ENCODE results near the gene CBX3.

DNA sequence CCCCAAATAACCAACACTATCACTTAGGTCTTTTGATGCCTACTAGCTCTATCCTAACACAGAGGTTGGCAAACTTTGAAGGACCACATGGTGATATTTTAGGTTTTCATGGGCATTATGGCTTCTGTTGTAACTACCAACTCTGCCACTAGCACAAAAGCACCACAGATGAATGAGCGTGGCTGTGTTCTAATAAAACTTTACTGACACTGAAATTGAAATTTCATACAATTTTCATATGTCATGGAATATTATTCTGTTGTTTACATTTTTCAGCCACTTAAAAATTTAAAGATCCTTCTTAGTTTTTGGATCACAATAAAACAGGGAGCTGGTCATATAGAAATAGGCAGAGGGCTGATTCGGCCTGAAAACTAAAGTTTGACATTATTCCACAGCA lies 26.4 kb downstream of the CBX3 start:
- no peak for TF ChIP-seq POLR2A (IDR thresholded peaks at IDR 0.05)
- no peak for TF ChIP-seq CTCF (IDR thresholded peaks at IDR 0.05)
- TF ChIP-seq EP300 (IDR thresholded peaks at IDR 0.05), result no peak
